CD4-positive, alpha-beta T cell (primary cell): ENCODE results near the gene BPHL. TPM values are rescaled to one million over a fixed set of nuclear protein-coding genes. Genes with fewer than 3 reads are reported as not detected.
"Not testable (repeated sequence)": the region's sequence is repeated elsewhere in the genome, so short reads cannot be mapped to it uniquely, and the experiment has no call there.

Experiments
- ATAC-seq: fragments of 200-7000 bp; cut with Tn5 transposase; one replicate; pipeline ENCODE4 v1.10.0; 2022; ENCODE audit warnings: mild to moderate bottlenecking; ENCODE audit not compliant: poor library complexity
- CTCF ChIA-PET: fragments of 350-600 bp; sonication (Branson Sonifier 250); formaldehyde crosslinking; loops from one replicate; lab custom pipeline; 2021; ENCODE audit warnings: antibody characterized with exemption, inconsistent platforms; lab: Charles Lee
- POLR2A ChIA-PET: fragments of 350-600 bp; sonication (Branson Sonifier 250); formaldehyde crosslinking; loops from one replicate; lab custom pipeline; 2021; ENCODE audit warnings: antibody characterized with exemption, inconsistent platforms; lab: Charles Lee
- DNase-seq, 14 experiments: peaks; one replicate each; pipeline ENCODE4 v3.0.0-alpha.2; 2013 to 2020; ENCODE audit warnings: mixed read lengths in 2 of 14
- H3K27ac ChIP-seq, 2 donors: one replicate each; pipeline versions ENCODE4 v1.5.1 to v1.7.0; 2013; ENCODE audit warnings: low read length in 2 of 2, low read depth in 1 of 2, mild to moderate bottlenecking in 1 of 2
- H3K27me3 ChIP-seq, 2 experiments: 1 replicate in 1 of 2; 2 replicates in 1 of 2; pipeline versions ENCODE4 v1.6.1 to v1.7.0; 2013; ENCODE audit warnings: low read length in 2 of 2, control low read depth in 1 of 2, mild to moderate bottlenecking in 1 of 2, moderate library complexity in 1 of 2; ENCODE audit not compliant: insufficient read depth in 2 of 2, control insufficient read depth in 1 of 2
- H3K36me3 ChIP-seq: one replicate; pipeline ENCODE4 v1.6.1; 2013; ENCODE audit warnings: low read length, control low read depth; ENCODE audit not compliant: insufficient read depth
- H3K4me1 ChIP-seq: one replicate; pipeline ENCODE4 v1.6.1; 2013; ENCODE audit warnings: low read length, control low read depth; ENCODE audit not compliant: insufficient read depth
- H3K4me3 ChIP-seq: one replicate; pipeline ENCODE4 v1.5.1; 2013; ENCODE audit warnings: mild to moderate bottlenecking, low read length, moderate library complexity
- H3K9me3 ChIP-seq, 2 experiments: 1 replicate in 1 of 2; 2 replicates in 1 of 2; pipeline versions ENCODE4 v1.6.1 to v1.7.0; 2013; ENCODE audit warnings: low read length in 2 of 2, mild to moderate bottlenecking in 2 of 2, control low read depth in 1 of 2, moderate library complexity in 1 of 2; ENCODE audit not compliant: control insufficient read depth in 1 of 2, insufficient read depth in 1 of 2
- H3K27ac Mint-ChIP-seq: one replicate; pipeline ENCODE4 v1.8.0; 2020; ENCODE audit warnings: mixed read lengths
- H3K27me3 Mint-ChIP-seq: one replicate; pipeline ENCODE4 v1.8.0; 2021; ENCODE audit warnings: mixed read lengths
- H3K36me3 Mint-ChIP-seq: one replicate; pipeline ENCODE4 v1.8.0; 2021; ENCODE audit warnings: low read depth, mixed read lengths
- H3K4me1 Mint-ChIP-seq: one replicate; pipeline ENCODE4 v1.8.0; 2021; ENCODE audit warnings: low read depth, mixed read lengths
- H3K4me3 Mint-ChIP-seq: one replicate; pipeline ENCODE4 v1.8.0; 2020; ENCODE audit warnings: mild to moderate bottlenecking, mixed read lengths
- H3K9me3 Mint-ChIP-seq: one replicate; pipeline ENCODE4 v1.8.0; 2020; ENCODE audit warnings: mixed read lengths
- CTCF ChIP-seq: fragments of 200-600 bp; IDR thresholded peaks from one replicate; pipeline ENCODE4 v1.8.0; 2022; ENCODE audit warnings: antibody characterized with exemption, mild to moderate bottlenecking
- intact Hi-C, 2 experiments: fragments of 100-400 bp; cut with DNase I in 1 of 2; cut with micrococcal nuclease in 1 of 2; formaldehyde crosslinking; loops; one replicate each; pipeline versions ENCODE4 v1.15.1 to v1.9.0; 2023 to 2025; cut with DNase I, micrococcal nuclease
- total RNA-seq, 174 experiments: library from RNA in 2 of 174; stranded (reverse) in 2 of 174; gene quantifications; one replicate each; pipeline ENCODE4 v1.2.3 and lab custom pipeline; 2021 to 2026

BPHL gene
- total RNA-seq, 2 experiments from 2014 or later: 5.2 to 5.7 TPM

GRCh38 chr6:3171313-3172175 is 53.0 kb downstream of the BPHL start:
- H3K36me3 ChIP-seq, H3K27ac Mint-ChIP-seq, POLR2A ChIA-PET, H3K9me3 Mint-ChIP-seq, ATAC-seq, H3K4me1 Mint-ChIP-seq, H3K27me3 Mint-ChIP-seq, H3K4me3 ChIP-seq, DNase-seq, H3K27ac ChIP-seq, H3K4me3 Mint-ChIP-seq, H3K27me3 ChIP-seq, H3K36me3 Mint-ChIP-seq, H3K4me1 ChIP-seq, H3K9me3 ChIP-seq, intact Hi-C loops: not testable (repeated sequence)
- CTCF ChIA-PET: interaction anchor here (1.0 kb wide), 1 partner anchor 14 kb away, joined by 3 read pairs; the partner anchor contains the start of gene TUBB2A

DNA sequence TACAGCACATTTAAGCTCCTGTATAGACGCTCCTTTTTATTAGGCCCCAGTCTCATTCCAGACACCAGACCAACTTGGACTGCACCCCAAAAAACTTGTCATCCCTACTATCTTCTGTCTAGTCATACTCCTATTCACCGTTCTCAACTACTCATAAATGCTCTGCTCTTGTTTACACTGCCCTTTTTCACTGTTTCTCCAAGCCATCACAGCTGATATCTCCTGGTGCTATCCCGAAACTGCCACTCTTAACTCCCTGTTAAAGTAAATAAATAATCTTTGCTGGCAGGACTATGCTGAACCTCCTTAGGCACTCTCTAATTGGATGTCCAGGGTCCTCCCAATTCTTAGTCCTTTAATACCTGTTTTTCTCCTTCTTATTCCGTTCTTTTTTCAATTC is 54.3 kb downstream of the BPHL start:
- H3K27ac ChIP-seq, H3K4me3 ChIP-seq, H3K4me1 Mint-ChIP-seq, CTCF ChIA-PET, ATAC-seq, H3K27me3 Mint-ChIP-seq, H3K27me3 ChIP-seq, H3K36me3 Mint-ChIP-seq, H3K9me3 ChIP-seq, intact Hi-C loops, H3K36me3 ChIP-seq, H3K9me3 Mint-ChIP-seq, H3K4me3 Mint-ChIP-seq, DNase-seq, POLR2A ChIA-PET, H3K27ac Mint-ChIP-seq, H3K4me1 ChIP-seq: not testable (repeated sequence)

- H3K27me3 ChIP-seq, H3K27ac ChIP-seq, H3K4me1 ChIP-seq, H3K4me3 Mint-ChIP-seq, H3K27me3 Mint-ChIP-seq, H3K27ac Mint-ChIP-seq, H3K4me3 ChIP-seq, H3K9me3 Mint-ChIP-seq, H3K36me3 Mint-ChIP-seq, H3K4me1 Mint-ChIP-seq, DNase-seq, H3K9me3 ChIP-seq, CTCF ChIA-PET, H3K36me3 ChIP-seq, intact Hi-C loops, POLR2A ChIA-PET, ATAC-seq: not testable (repeated sequence)
These were observed 55.2 kb downstream of the BPHL start for GRCh38 chr6:3173636-3174089.

DNA sequence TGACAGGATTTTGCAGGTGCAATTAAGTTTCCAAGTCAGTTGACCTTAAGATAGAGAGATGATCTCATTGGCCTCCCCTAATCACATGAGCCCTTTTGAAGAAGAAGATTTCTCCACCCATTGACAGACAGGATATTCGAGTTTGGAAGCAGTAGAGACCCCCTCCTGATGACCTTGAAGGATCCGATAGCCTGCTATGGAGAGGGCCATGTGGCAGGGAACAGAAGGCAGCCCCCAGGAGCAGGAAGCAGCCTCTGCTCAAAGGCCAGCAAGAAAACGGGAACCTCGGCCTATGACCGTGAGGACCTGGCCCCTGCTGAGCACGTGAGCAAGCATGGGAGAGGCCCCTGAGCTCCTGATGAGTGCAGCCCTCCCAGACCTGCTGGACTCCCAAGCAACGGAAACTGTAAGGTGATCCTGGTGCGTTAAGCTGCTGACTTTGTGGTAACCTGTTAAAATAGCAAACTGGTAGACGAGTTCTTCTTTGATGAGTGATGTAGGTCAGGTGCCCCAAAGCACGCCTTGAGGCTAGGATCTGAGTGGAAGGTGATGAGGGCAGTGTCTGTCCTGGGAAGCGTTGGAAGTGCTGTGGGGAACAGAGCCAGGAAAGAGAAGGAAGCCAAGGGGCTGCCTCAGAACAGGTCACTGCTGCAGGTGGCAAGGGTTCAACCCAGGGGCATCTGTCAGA is 57.3 kb downstream of the BPHL start:
- no peaks in the 10 kb centered on the region for H3K9me3 ChIP-seq
- H3K27ac Mint-ChIP-seq: no peak overlapping the region
- no peaks in the 10 kb centered on the region for H3K9me3 Mint-ChIP-seq
- ChIA-PET CTCF (no interaction called here), POLR2A (no interaction called here)
- H3K36me3 Mint-ChIP-seq: no peaks in the 10 kb centered on the region
- ATAC-seq (no peak), DNase-seq (no peak)
- no peak overlapping the region for H3K4me3 Mint-ChIP-seq
- no peaks in the 10 kb centered on the region for H3K4me1 ChIP-seq
- no peak overlapping the region for H3K4me3 ChIP-seq
- no peaks in the 10 kb centered on the region for H3K4me1 Mint-ChIP-seq
- no peak overlapping the region for H3K27ac ChIP-seq
- TF ChIP-seq CTCF: no peak
- no peaks in the 10 kb centered on the region for H3K36me3 ChIP-seq
- intact Hi-C loops: no loop called here
- no peaks in the 10 kb centered on the region for H3K27me3 Mint-ChIP-seq
- peaks cover 0 to 4% of the 10 kb centered on the region in 2 experiments for H3K27me3 ChIP-seq
